MM.1S (cell line): ENCODE results near the gene SPEM3.

ENCODE experiments used
- DNase-seq: peaks from one replicate; pipeline ENCODE4 v3.0.0-alpha.2; 2015
- H2AFZ ChIP-seq: fragments of 300-600 bp; sonication (generic); 2 replicates; pipeline ENCODE4 v1.6.0; 2016; ENCODE audit warnings: antibody characterized with exemption, low read length
- H3F3A ChIP-seq: fragments of 300-600 bp; sonication (generic); 2 replicates; pipeline ENCODE4 v1.6.1; 2016; ENCODE audit warnings: mild to moderate bottlenecking, antibody characterized with exemption, low read length, moderate library complexity, mixed read lengths; ENCODE audit not compliant: insufficient read depth
- H3K27ac ChIP-seq: fragments of 300-600 bp; sonication (generic); 2 replicates; pipeline ENCODE4 v1.5.1; 2016; ENCODE audit warnings: mild to moderate bottlenecking, low read length
- H3K27me3 ChIP-seq: fragments of 300-600 bp; sonication (generic); replicated peaks from 2 replicates; pipeline ENCODE4 v1.6.0; 2016; ENCODE audit warnings: low read length; ENCODE audit not compliant: insufficient read depth
- H3K36me3 ChIP-seq: fragments of 300-600 bp; sonication (generic); replicated peaks from 2 replicates; pipeline ENCODE4 v1.6.1; 2016; ENCODE audit warnings: mild to moderate bottlenecking, low read length, mixed read lengths; ENCODE audit not compliant: insufficient read depth
- H3K4me1 ChIP-seq: fragments of 300-600 bp; sonication (generic); 2 replicates; pipeline ENCODE4 v1.6.1; 2016; ENCODE audit warnings: low read length, mixed read lengths
- H3K4me2 ChIP-seq: fragments of 300-600 bp; sonication (generic); 2 replicates; pipeline ENCODE4 v1.6.0; 2016; ENCODE audit warnings: low read depth, low read length
- H3K4me3 ChIP-seq: fragments of 300-600 bp; sonication (generic); 2 replicates; pipeline ENCODE4 v1.5.1; 2016; ENCODE audit warnings: low read length, mixed read lengths
- H3K79me2 ChIP-seq: fragments of 300-600 bp; sonication (generic); 2 replicates; pipeline ENCODE4 v1.6.1; 2016; ENCODE audit warnings: mixed run types, low read length, mixed read lengths
- H3K9ac ChIP-seq: fragments of 300-600 bp; sonication (generic); 2 replicates; pipeline ENCODE4 v1.6.1; 2016; ENCODE audit warnings: low read length, mixed read lengths
- H3K9me2 ChIP-seq: fragments of 300-600 bp; sonication (generic); replicated peaks from 2 replicates; pipeline ENCODE4 v1.6.1; 2016; ENCODE audit warnings: mild to moderate bottlenecking, low read length, mixed read lengths; ENCODE audit not compliant: insufficient read depth
- H3K9me3 ChIP-seq: fragments of 300-600 bp; sonication (generic); replicated peaks from 2 replicates; pipeline ENCODE4 v1.6.1; 2016; ENCODE audit warnings: mild to moderate bottlenecking, low read length, mixed read lengths; ENCODE audit not compliant: insufficient read depth
- H4K20me1 ChIP-seq: fragments of 300-600 bp; sonication (generic); 2 replicates; pipeline ENCODE4 v1.6.1; 2016; ENCODE audit warnings: mild to moderate bottlenecking, low read length, moderate library complexity, mixed read lengths; ENCODE audit not compliant: insufficient read depth
- CTCF ChIP-seq: fragments of 300-600 bp; sonication (generic); IDR thresholded peaks from 2 replicates; pipeline ENCODE4 v1.5.1; 2016; ENCODE audit warnings: antibody characterized with exemption, low read length, mixed read lengths
- EZH2 ChIP-seq: fragments of 300-600 bp; sonication (generic); optimal IDR thresholded peaks from 2 replicates; pipeline ENCODE3; 2017; ENCODE audit warnings: low read depth, mild to moderate bottlenecking, antibody characterized with exemption, low read length, mixed read lengths
- EZH2phosphoT487 ChIP-seq: fragments of 300-600 bp; sonication (generic); IDR thresholded peaks from 2 replicates; pipeline ENCODE4 v1.6.1; 2018; ENCODE audit warnings: antibody characterized with exemption, low read length

Gene SPEM3

GRCh38 chr17:7410634-7411426 is 17.8 kb upstream of the SPEM3 start:
- Histone ChIP-seq H3K27ac (no peak overlapping the region), H3K79me2 (no peaks in the 10 kb centered on the region), H3K9ac (no peak overlapping the region), H3K9me2 (no peaks in the 10 kb centered on the region), H3F3A (no peaks in the 10 kb centered on the region), H3K4me3 (no peak overlapping the region), H3K27me3 (peaks cover 88% of the 10 kb centered on the region), H3K36me3 (no peaks in the 10 kb centered on the region), H3K9me3 (no peaks in the 10 kb centered on the region), H2AFZ (no peak overlapping the region), H3K4me1 (no peaks in the 10 kb centered on the region; the same call in 1 of the 2 replicates), H3K4me2 (no peak overlapping the region), H4K20me1 (no peaks in the 10 kb centered on the region)
- no peak for DNase-seq
- TF ChIP-seq EZH2phosphoT487 (no peak), CTCF (no peak), EZH2 (no peak)

- Histone ChIP-seq H3K4me3 (no peak overlapping the region), H3K9me3 (no peaks in the 10 kb centered on the region), H3K27ac (no peak overlapping the region), H3K79me2 (no peaks in the 10 kb centered on the region), H3F3A (no peaks in the 10 kb centered on the region), H3K36me3 (no peaks in the 10 kb centered on the region), H2AFZ (no peak overlapping the region), H3K9ac (no peak overlapping the region), H3K4me2 (no peak overlapping the region), H3K4me1 (no peaks in the 10 kb centered on the region), H3K27me3 (peaks cover 88% of the 10 kb centered on the region), H4K20me1 (no peaks in the 10 kb centered on the region), H3K9me2 (no peaks in the 10 kb centered on the region)
- TF ChIP-seq EZH2: no peak
- no peak for TF ChIP-seq CTCF
- TF ChIP-seq EZH2phosphoT487: no peak
- no peak for DNase-seq
These were observed 17.3 kb upstream of the SPEM3 start for GRCh38 chr17:7411427-7411750.

- H3K4me3 ChIP-seq: no peak overlapping the region
- no peak overlapping the region for H3K4me2 ChIP-seq
- H4K20me1 ChIP-seq: no peaks in the 10 kb centered on the region
- no peak overlapping the region for H2AFZ ChIP-seq
- no peaks in the 10 kb centered on the region for H3K79me2 ChIP-seq
- H3K27ac ChIP-seq: no peak overlapping the region
- H3K36me3 ChIP-seq: no peaks in the 10 kb centered on the region
- no peaks in the 10 kb centered on the region for H3F3A ChIP-seq
- no peaks in the 10 kb centered on the region for H3K4me1 ChIP-seq
- peaks cover 96% of the 10 kb centered on the region for H3K27me3 ChIP-seq
- H3K9me2 ChIP-seq: no peaks in the 10 kb centered on the region
- no peak for TF ChIP-seq EZH2phosphoT487
- TF ChIP-seq EZH2: no peak
- H3K9me3 ChIP-seq: no peaks in the 10 kb centered on the region
- H3K9ac ChIP-seq: no peak overlapping the region
- DNase-seq: no peak
These were observed 15.2 kb upstream of the SPEM3 start for GRCh38 chr17:7413346-7413985.

GRCh38 chr17:7414837-7415236 is 13.8 kb upstream of the SPEM3 start:
- Histone ChIP-seq H2AFZ (no peak overlapping the region), H3K9me2 (no peaks in the 10 kb centered on the region), H3K36me3 (no peaks in the 10 kb centered on the region)

More at GRCh38 chr17:7414837-7415236, 13.8 kb upstream of the SPEM3 start:
- peaks cover 98% of the 10 kb centered on the region for H3K27me3 ChIP-seq
- no peak for DNase-seq
- no peak overlapping the region for H3K9ac ChIP-seq
- H3K9me3 ChIP-seq: no peaks in the 10 kb centered on the region
- no peaks in the 10 kb centered on the region for H4K20me1 ChIP-seq
- TF ChIP-seq CTCF (no peak), EZH2phosphoT487 (no peak), EZH2 (no peak)
- no peaks in the 10 kb centered on the region for H3F3A ChIP-seq
- H3K27ac ChIP-seq: no peak overlapping the region
- H3K4me3 ChIP-seq: no peak overlapping the region
- no peaks in the 10 kb centered on the region for H3K79me2 ChIP-seq
- H3K4me2 ChIP-seq: no peak overlapping the region
- no peaks in the 10 kb centered on the region for H3K4me1 ChIP-seq
